Smooth muscle cell of the brain vasculature (primary cell): ENCODE measurements around the gene NOP56.
A peak's percentile ranks its signal among the peaks of the same experiment; 100 is the strongest.

Source experiments
- DNase-seq: peaks from one replicate; pipeline ENCODE4 v3.0.0-alpha.2; 2012; ENCODE audit warnings: low read depth, low spot score

Gene NOP56

DNA sequence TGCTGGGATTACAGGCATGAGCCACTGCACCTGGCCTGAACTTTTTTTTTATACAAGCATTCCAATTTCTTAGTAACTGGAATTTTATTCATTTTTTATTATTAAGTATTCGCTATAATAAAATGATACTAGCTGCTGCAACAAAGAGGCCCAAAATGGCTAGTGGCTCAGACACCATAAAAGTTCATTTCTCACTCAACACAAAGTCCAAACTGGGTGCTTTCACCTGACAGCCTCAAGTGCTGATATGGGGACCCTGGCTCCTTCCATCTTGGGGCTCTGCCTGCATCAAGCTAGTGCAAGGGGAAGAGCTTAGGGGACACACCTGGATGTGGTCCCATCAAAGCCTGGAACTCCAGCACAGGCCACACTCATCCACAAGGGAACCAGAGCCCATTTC, 12.2 kb upstream of the NOP56 start:
- DNase-seq = no peak

DNA sequence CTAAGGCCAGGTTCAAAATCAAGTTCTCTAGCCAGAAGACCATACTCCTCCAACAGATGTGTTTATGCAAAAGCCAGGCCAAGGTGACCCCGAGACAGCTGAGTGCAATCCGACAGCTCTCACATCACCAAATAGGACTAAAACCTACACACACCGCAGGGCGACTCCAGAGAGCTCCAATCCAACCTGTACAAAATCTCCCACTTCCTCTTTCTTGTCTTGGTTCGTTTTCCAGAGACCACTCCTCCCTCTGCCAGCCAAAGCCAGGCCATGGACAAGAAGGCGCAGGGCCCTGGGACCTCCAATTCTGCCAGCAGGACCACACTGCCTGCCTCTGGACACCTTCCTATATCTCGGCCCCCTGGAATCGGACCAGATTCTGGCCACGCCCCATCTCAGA, 11.5 kb upstream of the NOP56 start:
- DNase-seq = no peak

DNA sequence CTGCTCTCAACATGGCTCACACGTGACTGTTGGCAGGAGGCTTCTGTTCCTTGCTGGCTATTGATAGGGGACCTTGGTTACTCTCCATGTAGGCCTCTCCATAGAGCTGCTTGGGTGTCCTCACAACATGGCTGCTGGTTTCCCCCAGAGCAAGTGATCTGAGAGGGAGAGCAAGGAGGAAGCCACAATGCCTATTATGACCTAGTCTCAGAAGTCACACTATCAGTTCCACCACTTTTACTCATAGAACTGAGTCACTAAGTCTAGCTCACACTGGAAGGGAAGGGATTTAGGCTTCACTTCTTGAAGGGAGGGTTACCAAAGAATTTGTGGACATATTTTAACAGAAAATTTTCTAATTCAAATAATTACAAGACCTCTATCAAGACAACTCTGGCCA, 8.7 kb upstream of the NOP56 start:
- DNase-seq = no peak

DNA sequence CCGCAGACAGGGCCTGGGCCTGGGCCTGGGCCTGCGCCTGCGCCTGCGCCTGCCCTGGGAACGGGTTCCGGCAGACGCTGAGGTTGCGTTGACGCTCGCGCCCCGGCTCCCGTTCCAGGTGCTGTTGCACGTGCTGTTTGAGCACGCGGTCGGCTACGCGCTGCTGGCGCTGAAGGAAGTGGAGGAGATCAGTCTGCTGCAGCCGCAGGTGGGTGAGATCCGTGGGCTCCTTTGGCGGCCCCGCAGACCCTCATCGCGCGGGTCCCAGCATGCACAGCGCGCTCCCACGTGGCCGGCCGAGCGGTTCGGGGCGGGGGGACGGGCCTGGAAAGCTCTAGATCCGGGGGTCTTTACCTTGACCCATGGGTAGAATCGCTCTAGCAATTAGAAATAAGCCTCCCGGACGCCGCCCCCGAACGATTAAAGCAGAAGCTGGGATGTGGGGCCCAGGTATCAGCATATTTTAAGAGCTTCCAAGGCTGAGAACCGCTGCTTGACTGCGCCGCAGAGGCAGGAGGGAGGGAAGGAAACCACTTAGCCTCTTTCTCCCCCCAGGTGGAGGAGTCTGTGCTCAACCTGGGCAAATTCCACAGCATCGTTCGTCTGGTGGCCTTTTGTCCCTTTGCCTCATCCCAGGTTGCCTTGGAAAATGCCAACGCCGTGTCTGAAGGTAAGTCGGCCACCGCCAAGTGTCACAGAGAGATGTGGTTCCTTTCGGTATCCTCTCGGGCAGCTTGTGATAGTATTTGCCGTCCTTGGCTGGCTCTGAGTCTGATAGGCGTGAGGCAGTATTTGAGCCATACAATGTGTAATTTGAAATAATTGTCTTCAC, 508 bp downstream of the NOP56 start:
- no peak for DNase-seq

DNA sequence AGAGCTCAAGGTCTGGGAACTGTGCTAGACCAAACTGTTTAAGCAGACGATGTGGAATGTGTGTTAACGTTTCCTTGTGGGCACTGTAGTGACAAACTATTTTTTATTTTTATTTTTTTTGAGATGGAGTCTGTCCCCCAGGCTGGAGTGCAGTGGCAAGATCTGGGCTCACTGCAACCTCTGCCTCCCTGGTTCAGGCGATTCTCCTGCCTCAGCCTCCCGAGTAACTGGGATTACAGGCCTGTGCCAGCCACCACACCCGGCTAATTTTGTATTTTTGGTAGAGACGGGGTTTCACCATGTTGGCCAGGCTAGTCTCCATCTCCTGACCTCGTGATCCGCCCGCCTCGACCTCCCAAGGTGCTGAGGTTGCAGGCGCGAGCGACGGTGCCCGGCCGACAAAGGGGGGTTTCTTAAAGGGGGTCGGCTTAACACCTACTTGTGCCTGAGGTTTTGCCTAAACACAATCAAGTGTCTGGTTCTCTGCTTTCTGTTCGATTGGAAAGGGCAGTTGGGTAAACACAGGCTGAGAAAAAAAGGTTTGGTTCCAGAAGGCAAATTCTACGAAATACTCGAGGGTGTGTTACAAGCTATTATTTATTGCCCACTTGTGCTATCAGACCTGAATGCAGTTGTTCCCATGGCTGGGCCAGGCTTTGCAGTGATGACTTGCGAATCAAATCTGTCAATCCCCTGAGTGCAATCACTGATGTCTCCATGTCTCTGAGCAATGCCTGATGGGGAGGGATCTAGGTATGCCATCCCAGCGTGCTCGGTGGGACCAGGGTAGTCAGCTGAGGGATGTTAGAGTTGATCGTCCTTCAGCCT, 1.3 kb downstream of the NOP56 start:
- no peak for DNase-seq

DNA sequence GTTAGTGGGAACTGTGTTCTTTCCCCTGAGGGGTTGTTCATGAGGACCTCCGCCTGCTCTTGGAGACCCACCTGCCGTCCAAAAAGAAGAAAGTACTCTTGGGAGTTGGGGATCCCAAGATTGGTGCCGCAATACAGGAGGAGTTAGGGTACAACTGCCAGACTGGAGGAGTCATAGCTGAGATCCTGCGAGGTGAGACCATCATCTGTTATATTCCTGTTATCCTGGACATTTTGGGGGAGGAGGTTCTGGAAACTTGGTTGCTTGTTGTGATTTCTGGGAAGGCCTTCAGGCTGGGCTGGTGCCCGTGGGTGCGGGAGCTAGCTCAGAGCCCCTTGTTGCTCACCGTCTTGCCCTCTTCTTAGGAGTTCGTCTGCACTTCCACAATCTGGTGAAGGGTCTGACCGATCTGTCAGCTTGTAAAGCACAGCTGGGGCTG, 2.0 kb downstream of the NOP56 start:
- no peak for DNase-seq

DNA sequence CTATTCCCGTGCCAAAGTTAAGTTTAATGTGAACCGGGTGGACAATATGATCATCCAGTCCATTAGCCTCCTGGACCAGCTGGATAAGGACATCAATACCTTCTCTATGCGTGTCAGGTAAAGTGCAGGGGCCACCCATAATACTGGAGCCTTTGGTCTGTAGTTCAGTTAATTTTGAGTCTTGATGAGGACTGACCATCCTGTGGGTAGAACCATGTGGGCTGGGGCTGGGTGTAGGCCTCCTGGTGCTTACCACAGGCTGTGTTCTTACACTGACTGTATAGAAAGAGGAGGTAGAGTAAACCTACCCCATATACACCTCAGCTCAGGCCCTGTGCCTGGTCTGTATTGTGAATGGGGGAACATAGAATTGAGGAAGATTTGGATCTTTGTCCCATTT, 2.4 kb downstream of the NOP56 start:
- no peak for DNase-seq

DNA sequence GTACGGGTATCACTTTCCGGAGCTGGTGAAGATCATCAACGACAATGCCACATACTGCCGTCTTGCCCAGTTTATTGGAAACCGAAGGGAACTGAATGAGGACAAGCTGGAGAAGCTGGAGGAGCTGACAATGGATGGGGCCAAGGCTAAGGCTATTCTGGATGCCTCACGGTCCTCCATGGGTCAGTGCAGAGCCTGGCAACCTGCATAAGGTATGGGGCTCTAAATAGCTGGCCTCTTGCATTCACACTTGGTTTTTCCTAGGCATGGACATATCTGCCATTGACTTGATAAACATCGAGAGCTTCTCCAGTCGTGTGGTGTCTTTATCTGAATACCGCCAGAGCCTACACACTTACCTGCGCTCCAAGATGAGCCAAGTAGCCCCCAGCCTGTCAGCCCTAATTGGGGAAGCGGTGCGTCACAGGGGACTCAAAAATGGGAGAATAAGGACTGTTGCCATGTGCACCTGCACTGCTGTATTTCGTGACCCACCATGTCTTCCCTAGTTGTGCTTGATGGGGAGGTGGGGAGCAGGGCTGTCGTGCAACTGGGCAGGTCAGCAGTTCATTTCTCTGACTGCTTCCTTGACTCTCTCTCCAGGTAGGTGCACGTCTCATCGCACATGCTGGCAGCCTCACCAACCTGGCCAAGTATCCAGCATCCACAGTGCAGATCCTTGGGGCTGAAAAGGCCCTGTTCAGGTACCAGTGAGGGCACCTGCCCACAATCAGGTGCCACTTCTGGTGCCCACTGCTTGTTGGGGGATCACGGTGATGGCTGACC, 3.1 kb downstream of the NOP56 start:
- no peak for DNase-seq

DNA sequence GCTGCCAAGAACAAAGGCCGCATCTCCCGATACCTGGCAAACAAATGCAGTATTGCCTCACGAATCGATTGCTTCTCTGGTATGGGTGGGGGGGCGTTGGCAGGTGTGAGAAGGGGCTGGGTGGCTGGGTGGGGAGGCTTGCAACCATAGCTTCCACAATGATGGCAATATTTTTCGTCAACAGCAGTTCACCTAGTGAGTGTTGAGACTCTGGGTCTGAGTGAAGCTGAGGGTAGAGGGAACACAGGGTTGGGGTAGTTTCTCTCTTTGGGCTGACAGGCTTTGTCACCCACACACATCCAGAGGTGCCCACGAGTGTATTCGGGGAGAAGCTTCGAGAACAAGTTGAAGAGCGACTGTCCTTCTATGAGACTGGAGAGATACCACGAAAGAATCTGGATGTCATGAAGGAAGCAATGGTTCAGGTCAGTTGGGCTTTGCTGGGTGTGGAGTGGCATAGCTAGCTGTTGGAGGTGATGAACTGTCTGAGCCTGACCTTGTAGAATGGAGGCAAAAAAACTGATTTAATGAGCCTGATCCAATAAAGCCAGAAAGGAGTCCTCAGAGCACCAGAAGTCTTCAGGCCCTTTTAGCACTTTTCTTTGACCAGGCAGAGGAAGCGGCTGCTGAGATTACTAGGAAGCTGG, 4.2 kb downstream of the NOP56 start:
- no peak for DNase-seq

DNA sequence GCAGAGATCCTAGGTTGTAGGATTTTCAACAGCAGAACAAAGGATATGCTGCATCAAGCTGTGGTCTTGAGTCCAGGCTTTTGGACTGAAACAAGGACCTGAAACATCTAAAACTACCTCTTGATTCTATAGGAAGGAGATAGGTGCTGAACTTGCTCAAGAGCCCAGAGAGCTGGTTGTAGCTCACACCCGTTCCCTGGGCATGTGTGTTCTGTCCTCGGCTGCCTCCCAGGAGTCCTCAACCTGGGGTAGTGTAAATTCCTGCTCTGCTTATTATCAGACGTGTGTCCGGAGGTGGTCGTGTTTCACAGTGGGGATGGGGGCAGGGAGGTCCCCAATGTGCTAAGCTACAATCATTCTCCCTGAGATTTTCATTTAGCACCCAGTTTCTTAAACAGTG, 4.8 kb downstream of the NOP56 start:
- no peak for DNase-seq

DNA sequence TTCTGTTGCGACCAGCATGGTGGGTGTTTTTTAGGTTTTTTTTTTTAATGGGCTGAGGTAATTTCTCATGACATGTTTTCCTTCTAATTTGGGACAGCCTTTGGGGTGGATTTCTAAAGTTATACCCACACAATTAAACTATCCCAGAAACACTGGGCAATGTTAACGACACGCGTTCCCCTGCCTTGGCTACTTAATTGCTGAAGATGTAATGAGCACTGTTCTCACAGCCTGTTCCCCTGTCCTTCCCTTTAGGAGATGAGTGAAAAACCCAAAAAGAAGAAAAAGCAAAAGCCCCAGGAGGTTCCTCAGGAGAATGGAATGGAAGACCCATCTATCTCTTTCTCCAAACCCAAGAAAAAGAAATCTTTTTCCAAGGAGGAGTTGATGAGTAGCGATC, 5.2 kb downstream of the NOP56 start:
- no peak for DNase-seq

DNA sequence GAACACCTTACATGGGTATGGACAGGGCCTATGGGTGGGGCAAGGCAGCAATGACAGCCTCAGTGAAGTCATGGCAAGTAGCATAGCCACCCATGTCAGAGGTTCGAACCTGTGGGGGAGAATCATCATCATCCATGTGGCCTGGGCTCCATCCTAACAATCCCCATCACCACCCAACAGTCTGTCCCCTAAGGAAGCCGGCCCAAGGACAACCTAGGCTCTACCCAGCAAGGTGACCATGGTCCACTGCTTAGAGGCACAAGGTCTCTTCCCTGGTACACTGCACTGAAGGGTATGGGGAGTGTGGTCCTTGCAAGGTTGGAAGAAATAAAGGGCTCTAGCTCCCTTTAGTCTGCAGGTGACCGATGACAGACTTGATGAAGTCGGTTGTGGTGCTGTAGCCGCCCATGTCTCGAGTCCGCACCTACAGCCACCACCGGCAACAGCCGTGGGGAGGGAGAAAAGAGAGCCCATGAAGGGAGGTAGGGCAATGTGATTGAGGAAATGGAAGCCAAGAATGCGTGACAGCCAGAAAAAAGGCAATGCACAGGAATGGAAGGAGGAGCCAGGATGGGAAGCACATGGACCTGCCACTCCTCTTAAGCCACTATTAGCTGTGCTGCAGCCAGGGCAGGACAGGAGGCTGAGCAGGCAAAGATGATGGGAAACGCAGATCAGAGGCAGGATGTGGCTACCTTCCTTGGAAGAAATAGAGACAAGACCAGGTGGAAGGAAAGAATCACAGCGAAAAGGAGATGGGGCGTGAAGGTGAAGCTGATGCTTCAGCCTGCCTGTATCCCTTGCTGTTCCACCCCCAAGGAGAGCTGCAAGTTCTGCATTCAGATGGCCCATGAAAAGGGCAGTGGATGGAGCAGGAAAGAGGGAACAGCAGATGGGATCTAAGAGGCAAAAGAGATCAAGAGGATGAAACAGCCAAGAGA, 6.3 kb downstream of the NOP56 start:
- no peak for DNase-seq

DNA sequence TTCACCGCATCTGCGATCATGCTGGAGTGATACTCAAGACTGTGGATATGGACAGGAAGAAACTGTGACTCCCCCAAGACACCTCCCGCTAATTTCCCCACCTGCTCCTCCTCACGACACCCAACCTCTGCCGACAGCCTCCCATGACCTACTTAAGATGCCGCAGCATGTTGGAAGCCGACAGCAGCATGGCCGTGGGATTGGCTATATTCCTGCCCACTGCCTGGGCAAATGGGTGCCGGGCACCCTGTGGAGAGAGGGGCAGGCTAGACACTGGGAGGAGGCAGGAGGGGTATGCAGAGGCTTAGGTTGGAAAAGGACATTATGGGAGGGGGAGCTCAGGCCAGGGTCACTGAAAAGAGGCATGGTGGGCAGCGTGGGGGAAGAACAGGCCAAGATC, 7.1 kb downstream of the NOP56 start:
- DNase-seq = no peak

DNA sequence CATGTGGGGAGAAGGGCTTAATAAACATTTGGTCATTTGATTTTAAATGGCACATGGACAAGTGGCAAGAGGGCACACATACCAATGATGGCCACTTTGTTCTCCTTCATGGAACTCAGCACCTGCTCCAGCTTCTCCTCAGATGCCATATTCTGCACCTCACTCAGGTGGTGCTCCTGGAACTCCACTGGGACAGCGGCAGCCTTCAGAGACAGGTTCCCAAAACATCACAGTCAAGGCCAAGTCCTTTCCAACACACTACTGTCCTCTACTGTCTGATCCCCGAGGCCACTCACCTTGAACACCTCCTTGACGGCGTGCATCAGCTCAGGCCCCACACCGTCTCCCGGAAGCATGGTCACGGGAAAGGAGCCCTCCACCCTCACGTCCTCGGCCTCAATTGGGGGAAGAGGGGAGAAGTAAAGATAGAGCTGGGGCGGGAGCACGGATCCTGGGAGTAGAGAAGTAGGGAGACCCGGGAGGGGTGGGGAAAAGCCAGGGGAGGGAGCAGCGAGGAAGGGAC, 11.0 kb downstream of the NOP56 start:
- DNase-seq = no peak

DNA sequence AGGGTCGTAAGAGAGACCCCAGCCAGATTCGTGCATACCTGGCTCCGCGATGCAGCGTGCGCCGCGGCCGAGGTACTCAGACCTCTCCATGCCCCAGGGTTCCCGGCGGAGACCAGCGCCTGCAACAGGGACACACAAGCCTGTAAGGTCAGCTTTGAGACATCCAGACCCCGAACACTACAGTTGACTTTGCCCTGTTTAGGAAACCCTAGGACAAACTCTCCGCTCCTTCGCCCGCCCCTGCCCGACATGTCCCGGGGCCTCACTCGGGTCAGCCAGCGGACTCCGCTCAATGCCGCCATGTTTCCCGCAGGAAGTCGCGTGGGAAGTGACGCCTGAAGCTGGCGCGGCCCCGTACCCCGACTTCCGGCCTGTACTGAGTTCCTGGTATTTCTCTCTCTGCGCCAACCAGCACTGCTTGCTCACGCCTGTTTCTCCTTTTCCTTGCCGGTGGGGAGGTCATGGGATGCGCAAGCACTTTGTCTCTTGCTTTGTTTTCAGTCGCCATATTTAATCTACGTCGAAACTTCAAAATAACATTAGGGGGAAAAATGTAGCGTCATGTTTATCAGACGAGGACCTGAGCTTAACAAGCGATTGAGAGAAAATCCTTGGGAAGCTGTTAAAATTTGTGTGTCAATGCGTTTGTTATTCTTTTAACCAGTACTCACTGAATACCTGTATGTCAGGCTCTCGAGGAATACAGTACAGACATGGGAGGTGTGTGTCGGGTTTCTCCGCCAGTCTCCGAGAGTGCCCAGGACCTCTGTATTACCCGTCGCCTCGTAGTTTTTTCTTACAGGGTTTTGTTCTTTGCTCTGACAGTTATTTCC, 11.7 kb downstream of the NOP56 start, which contains the start of gene IDH3B:
Gene IDH3B, minus strand, starts transcription at position 330 of the 833 bp plus-strand sequence. Its CDS starts 28 bp downstream, at position 302.
- peak; percentile 66 for DNase-seq

DNA sequence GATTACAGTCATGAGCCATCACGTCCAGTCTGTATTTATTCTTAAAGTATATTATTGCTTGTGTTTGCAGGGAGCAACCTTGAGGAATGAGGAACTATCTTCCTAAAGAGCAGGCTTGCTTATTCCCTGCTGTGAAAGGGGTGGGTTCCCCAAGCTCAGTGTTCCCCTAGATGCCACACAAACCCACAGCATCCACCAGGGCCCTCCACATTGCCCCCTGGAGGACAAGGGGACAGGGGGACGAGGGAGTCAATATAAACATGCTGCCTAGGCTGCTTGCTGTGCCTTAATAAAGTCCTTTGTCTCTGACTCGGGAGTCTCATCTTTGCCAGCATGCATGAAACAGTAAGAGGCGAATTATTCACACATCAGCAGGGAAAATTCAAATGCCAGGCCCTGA, 19.5 kb downstream of the NOP56 start:
- no peak for DNase-seq

DNA sequence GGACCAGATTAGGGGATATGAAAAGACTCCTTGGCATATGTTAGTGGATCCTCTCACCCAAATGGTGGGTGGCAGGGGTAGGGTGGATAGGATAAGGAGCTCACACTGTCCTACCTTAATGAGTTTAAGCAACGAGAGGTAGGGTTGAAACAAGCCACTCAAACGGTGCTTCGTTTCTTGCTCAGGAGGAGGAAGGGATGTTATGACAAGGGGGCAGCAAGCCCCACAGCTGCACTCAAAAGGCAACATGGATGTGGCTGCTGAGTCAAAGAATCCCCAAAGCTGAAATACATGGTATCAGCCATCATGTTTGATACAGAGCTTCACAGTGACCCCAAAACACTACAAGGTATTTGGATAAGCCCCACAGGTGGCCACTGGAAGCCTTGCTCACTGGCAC, 20.0 kb downstream of the NOP56 start:
- DNase-seq = no peak

DNA sequence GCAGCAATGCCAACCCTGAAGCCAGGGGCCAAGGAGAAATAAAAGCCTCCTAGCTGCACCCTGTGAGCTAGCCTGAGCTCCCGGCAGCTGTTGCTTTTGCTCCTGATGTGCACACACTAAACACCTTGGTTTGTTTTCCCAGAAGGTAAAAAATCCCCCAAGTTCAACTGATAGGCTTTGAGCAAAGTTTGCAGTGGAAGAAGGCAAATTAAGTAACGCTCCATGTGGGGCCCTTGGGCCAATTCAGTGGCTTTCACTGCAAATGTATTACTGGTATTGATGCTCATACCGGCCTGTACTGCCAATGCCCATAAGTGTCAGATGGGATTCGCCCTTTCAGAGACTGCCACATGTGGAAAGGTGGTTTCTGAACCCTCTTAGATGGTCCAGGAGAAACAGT, 21.0 kb downstream of the NOP56 start:
- DNase-seq = no peak

DNA sequence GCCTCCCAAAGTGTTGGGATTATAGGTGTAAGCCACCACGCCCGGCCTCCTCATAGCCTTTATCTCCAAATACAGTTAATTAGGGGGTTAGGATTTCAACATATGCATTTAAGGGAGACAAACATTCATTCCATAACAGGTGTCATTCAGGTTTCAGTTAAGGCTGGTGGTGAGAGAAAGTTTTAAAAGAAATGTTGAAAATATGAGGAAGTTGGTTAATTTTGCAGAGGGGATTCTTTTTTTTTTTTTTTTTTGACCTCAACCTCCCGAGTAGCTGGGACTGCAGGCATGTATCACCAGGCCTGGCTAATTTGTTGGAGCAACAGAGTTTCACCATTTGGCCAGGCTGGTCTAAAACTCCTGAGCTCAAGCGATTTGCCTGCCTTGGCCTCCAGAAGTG, 27.6 kb downstream of the NOP56 start:
- DNase-seq = no peak
